Esophagus (tissue), 2 donors: ENCODE data around the gene CEND1. TPM values are rescaled to one million over a fixed set of nuclear protein-coding genes. Genes with fewer than 3 reads are reported as not detected.

Experiments used
- H3K27ac ChIP-seq, 2 donors: one replicate each; pipeline ENCODE4 v1.5.1; 2013; ENCODE audit warnings: low read depth in 2 of 2, mild to moderate bottlenecking in 2 of 2, inconsistent platforms in 1 of 2, low read length in 1 of 2, moderate library complexity in 1 of 2
- H3K27me3 ChIP-seq, 2 donors: one replicate each; pipeline ENCODE4 v1.6.1; 2013; ENCODE audit warnings: low read length in 2 of 2, control low read depth in 1 of 2, mild to moderate bottlenecking in 1 of 2; ENCODE audit not compliant: insufficient read depth in 2 of 2, control insufficient read depth in 1 of 2
- H3K36me3 ChIP-seq, 2 donors: one replicate each; pipeline ENCODE4 v1.6.1; 2013; ENCODE audit warnings: low read length in 1 of 2; ENCODE audit not compliant: control insufficient read depth in 2 of 2, insufficient read depth in 2 of 2
- H3K4me1 ChIP-seq, 2 donors: one replicate each; pipeline ENCODE4 v1.6.1; 2013; ENCODE audit warnings: low read length in 1 of 2; ENCODE audit not compliant: control insufficient read depth in 2 of 2, insufficient read depth in 2 of 2
- H3K4me3 ChIP-seq, 2 donors: one replicate each; pipeline ENCODE4 v1.5.1; 2013; ENCODE audit warnings: low read length in 2 of 2, mild to moderate bottlenecking in 2 of 2, low read depth in 1 of 2, moderate library complexity in 1 of 2
- H3K9me3 ChIP-seq, 2 donors: one replicate each; pipeline ENCODE4 v1.6.1; 2013; ENCODE audit warnings: mild to moderate bottlenecking in 2 of 2, low read depth in 1 of 2, low read length in 1 of 2, moderate library complexity in 1 of 2; ENCODE audit not compliant: control insufficient read depth in 2 of 2, insufficient read depth in 1 of 2
- WGBS, 2 donors: extraction: QIAGEN DNeasy Blood & Tissue Kit; methylation state at CpG; one replicate each; pipeline ENCODE4 v1.1.7; 2013; 5-methylcytosine and 5-hydroxymethylcytosine counted together
- polyA plus RNA-seq, 2 donors: library from polyadenylated mRNA; stranded (reverse); fragments of 200-250 nt; gene quantifications; one replicate each; pipeline ENCODE4 v1.2.3, GENCODE V29; 2013
- donor health status: healthy with polysubstance abuse.
- donor health status: Bipolar disorder and iron deficiency.

Gene CEND1
- polyA plus RNA-seq, 2 donors = 0.10 to 0.12 TPM

GRCh38 chr11:821512-822371 is 31.9 kb upstream of the CEND1 start:
- Histone ChIP-seq H3K27ac (peak overlapping the region in 1 of 2 donors; percentile 93), H3K36me3 (peaks cover 4 to 27% of the 10 kb centered on the region in 2 donors), H3K4me3 (peak overlapping the region in 1 of 2 donors; percentile 78), H3K27me3 (no peaks in the 10 kb centered on the region), H3K4me1 (peaks cover 17 to 28% of the 10 kb centered on the region in 2 donors), H3K9me3 (no peaks in the 10 kb centered on the region)
- 67 to 73% methylated on average over 22 of the region's 22 CpGs for WGBS, 2 donors

GRCh38 chr11:820655-821511 is 31.0 kb upstream of the CEND1 start:
- WGBS, 2 donors = 36 to 53% methylated on average over 11 of the region's 11 CpGs
- no peaks in the 10 kb centered on the region for H3K9me3 ChIP-seq
- H3K4me1 ChIP-seq = peaks cover 17 to 27% of the 10 kb centered on the region in 2 donors
- peak overlapping the region; percentile 93 to 98 for H3K27ac ChIP-seq
- H3K4me3 ChIP-seq = peak overlapping the region; percentile 78
- peaks cover 4 to 27% of the 10 kb centered on the region in 2 donors for H3K36me3 ChIP-seq
- no peaks in the 10 kb centered on the region for H3K27me3 ChIP-seq

DNA sequence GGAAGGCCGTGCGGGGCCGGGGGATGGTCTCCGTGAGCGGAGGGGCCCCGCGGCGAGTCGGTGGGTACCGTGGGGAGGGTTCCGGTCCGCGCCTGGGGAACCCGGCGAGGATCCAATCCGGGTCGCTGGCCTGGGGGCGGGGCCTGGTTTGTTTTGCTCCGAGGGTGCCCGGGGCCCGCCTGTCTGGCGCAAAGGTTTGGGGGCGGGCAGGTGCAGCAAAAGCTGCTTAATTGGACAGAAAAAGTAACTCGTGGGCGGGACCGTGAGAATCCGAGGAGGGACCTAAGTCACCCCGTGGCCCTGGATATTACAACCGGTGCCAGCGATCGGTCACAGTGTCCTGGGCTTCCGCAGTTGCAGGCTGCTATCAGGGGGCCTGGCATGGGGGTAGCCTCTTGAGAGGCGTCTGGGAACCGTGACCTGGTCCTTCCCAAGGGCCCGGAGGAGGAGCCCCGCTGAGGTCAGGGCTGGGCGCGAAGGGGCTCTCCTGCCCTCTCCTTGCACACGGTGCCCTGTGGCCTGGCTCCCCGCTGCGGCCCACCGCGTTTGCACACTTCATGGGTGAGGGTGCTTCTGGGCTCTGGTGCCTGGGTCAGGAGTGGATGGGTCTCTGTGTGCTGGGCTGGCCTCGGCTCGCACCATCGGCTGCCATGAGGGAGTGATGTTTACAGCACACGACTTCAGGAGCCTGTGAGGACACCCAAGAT is 30.2 kb upstream of the CEND1 start:
- Histone ChIP-seq H3K9me3 (no peaks in the 10 kb centered on the region), H3K4me3 (peak overlapping the region; percentile 78), H3K27ac (peak overlapping the region; percentile 93 to 98), H3K4me1 (peaks cover 13 to 22% of the 10 kb centered on the region in 2 donors), H3K27me3 (no peaks in the 10 kb centered on the region), H3K36me3 (peaks cover 4 to 21% of the 10 kb centered on the region in 2 donors)
- WGBS, 2 donors = 2 to 3% methylated on average over 42 to 47 of the region's 47 CpGs

DNA sequence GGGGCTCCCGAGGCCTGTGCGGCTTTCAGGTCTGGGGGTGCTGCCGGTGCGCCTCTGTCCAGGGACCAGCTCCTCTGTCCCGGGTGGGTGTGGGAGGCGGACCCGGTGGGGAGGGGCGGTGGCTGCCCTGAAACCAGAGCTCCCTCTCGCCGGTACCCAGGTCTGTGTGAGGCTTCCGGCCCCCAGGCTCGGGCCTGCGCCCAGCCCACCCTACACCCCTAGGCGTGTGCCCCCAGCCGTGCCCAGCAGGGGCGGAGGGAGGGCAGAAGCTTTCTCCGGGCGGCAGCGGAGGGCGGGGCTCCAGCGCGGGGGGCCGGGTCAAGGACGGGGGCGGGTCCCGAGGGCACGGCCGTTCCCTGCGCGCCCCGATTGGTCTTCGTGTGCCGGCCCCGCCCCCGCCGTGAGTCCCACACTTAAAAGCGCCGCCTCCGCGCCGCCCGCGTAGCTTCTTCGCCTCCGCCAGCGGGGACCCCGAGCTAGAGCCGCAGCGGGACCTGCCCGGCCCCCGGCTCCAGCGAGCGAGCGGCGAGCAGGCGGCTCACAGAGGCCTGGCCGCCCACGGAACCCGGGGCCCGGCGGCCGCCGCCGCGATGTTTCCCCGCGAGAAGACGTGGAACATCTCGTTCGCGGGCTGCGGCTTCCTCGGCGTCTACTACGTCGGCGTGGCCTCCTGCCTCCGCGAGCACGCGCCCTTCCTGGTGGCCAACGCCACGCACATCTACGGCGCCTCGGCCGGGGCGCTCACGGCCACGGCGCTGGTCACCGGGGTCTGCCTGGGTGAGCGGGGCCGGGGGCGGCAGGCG is 29.4 kb upstream of the CEND1 start:
- Histone ChIP-seq H3K27ac (peak overlapping the region; percentile 93 to 98), H3K4me1 (peaks cover 13 to 22% of the 10 kb centered on the region in 2 donors), H3K9me3 (no peaks in the 10 kb centered on the region), H3K27me3 (no peaks in the 10 kb centered on the region), H3K4me3 (peak overlapping the region; percentile 78), H3K36me3 (peaks cover 4 to 14% of the 10 kb centered on the region in 2 donors)
- 0 to 1% methylated on average over 52 to 96 of the region's 96 CpGs for WGBS, 2 donors

GRCh38 chr11:818396-819128 is 28.7 kb upstream of the CEND1 start, which contains the start of gene PNPLA2:
PNPLA2 (plus strand) TSS chr11:818914; CDS start chr11:819719, 805 bp downstream.
- H3K36me3 ChIP-seq = peaks cover 8 to 9% of the 10 kb centered on the region in 2 donors
- peaks cover 13 to 22% of the 10 kb centered on the region in 2 donors for H3K4me1 ChIP-seq
- H3K4me3 ChIP-seq = peak within 1 kb of the TSS; percentile 78
- WGBS, 2 donors = 17% methylated on average over 20 of the region's 20 CpGs
- H3K27ac ChIP-seq = peak within 1 kb of the TSS; percentile 93 to 98
- no peaks in the 10 kb centered on the region for H3K27me3 ChIP-seq
- H3K9me3 ChIP-seq = no peaks in the 10 kb centered on the region

- Histone ChIP-seq H3K4me1 (peaks cover 9 to 23% of the 10 kb centered on the region in 2 donors), H3K27ac (no peak overlapping the region), H3K27me3 (no peaks in the 10 kb centered on the region), H3K36me3 (peaks cover 9 to 23% of the 10 kb centered on the region in 2 donors), H3K4me3 (no peak overlapping the region), H3K9me3 (no peaks in the 10 kb centered on the region)
- WGBS, 2 donors = 78 to 82% methylated on average over 11 of the region's 11 CpGs
Measured at GRCh38 chr11:816433-816779, 26.5 kb upstream of the CEND1 start.

GRCh38 chr11:815675-816432 is 26.0 kb upstream of the CEND1 start:
- H3K36me3 ChIP-seq = peaks cover 9 to 25% of the 10 kb centered on the region in 2 donors
- 83 to 84% methylated on average over 11 of the region's 11 CpGs for WGBS, 2 donors

More at GRCh38 chr11:815675-816432, 26.0 kb upstream of the CEND1 start:
- no peak overlapping the region for H3K4me3 ChIP-seq
- peaks cover 4 to 18% of the 10 kb centered on the region in 2 donors for H3K4me1 ChIP-seq
- no peaks in the 10 kb centered on the region for H3K27me3 ChIP-seq
- no peaks in the 10 kb centered on the region for H3K9me3 ChIP-seq
- no peak overlapping the region for H3K27ac ChIP-seq
